Measurements from ENCODE around the gene PRSS50. TPM values are rescaled to one million over a fixed set of nuclear protein-coding genes. Genes with fewer than 3 reads are reported as not detected.
"Not testable (repeated sequence)": the region's sequence is repeated elsewhere in the genome, so short reads cannot be mapped to it uniquely, and the experiment has no call there.

PRSS50 gene
- total RNA-seq, 2 donors from 2014 or later = 0.28 to 0.54 TPM

DNA sequence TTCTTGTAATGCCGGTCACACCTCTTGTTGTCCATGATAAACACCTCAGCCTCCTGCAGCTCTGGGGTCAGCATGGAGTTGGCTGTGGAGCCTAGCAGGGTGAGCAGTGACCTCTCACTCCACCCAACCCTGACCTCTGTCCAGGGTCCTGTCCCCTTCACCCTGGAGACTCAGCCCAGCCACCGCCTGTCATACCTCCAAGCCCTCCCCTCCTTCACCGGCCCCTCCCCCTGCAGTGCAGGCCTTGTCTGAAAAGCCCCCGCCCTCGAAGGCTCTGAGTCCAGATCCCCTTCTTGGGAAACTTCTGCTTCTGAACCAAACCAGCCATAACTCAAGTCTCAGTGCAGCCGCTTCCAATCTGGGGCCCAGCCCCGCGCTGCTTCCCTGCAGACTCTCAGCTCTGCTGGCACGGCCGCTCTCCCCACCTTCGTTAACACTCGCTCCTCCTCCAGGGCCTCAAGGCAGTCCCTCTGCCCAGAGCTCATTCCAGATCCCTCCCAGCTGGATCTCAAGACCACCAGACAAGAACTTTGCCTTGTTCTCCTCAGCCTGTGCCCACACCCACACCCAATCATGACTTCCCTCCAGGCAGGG is 25.4 kb upstream of the PRSS50 start:
- Histone ChIP-seq H3K27me3 (replicated peaks; ENCODE audit: insufficient read depth) (no peaks in the 10 kb centered on the region), H3K4me3 (no peak overlapping the region), H3K36me3 (no peaks in the 10 kb centered on the region), H3K4me1 (ENCODE audit: control insufficient read depth in 1 of 2, low read depth in 2 of 2) (no peaks in the 10 kb centered on the region), H3K27ac (no peak overlapping the region), H3K9me3 (no peaks in the 10 kb centered on the region)
- DNase-seq (ENCODE audit: low spot score) (no peak), ATAC-seq (ENCODE audit: insufficient number of reproducible peaks, low FRiP score, low read depth) (no peak)
- TF ChIP-seq, protein P1, sequence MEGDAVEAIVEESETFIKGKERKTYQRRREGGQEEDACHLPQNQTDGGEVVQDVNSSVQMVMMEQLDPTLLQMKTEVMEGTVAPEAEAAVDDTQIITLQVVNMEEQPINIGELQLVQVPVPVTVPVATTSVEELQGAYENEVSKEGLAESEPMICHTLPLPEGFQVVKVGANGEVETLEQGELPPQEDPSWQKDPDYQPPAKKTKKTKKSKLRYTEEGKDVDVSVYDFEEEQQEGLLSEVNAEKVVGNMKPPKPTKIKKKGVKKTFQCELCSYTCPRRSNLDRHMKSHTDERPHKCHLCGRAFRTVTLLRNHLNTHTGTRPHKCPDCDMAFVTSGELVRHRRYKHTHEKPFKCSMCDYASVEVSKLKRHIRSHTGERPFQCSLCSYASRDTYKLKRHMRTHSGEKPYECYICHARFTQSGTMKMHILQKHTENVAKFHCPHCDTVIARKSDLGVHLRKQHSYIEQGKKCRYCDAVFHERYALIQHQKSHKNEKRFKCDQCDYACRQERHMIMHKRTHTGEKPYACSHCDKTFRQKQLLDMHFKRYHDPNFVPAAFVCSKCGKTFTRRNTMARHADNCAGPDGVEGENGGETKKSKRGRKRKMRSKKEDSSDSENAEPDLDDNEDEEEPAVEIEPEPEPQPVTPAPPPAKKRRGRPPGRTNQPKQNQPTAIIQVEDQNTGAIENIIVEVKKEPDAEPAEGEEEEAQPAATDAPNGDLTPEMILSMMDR (IDR thresholded peaks at IDR 0.05) = no peak

GRCh38 chr3:46739565-46739964 is 21.9 kb upstream of the PRSS50 start:
- H3K36me3 ChIP-seq; H3K27ac ChIP-seq; H3K9me3 ChIP-seq; H3K4me1 ChIP-seq (ENCODE audit: control insufficient read depth in 1 of 2, low read depth in 2 of 2); H3K4me3 ChIP-seq; DNase-seq (ENCODE audit: low spot score); H3K27me3 ChIP-seq (replicated peaks; ENCODE audit: insufficient read depth); ATAC-seq (ENCODE audit: insufficient number of reproducible peaks, low FRiP score, low read depth): not testable (repeated sequence)

- H3K27me3 ChIP-seq (replicated peaks; ENCODE audit: insufficient read depth) = no peaks in the 10 kb centered on the region
- ATAC-seq (ENCODE audit: insufficient number of reproducible peaks, low FRiP score, low read depth) = no peak
- H3K9me3 ChIP-seq = no peaks in the 10 kb centered on the region
- no peaks in the 10 kb centered on the region for H3K4me1 ChIP-seq (ENCODE audit: control insufficient read depth in 1 of 2, low read depth in 2 of 2)
- TF ChIP-seq, protein P1 (IDR thresholded peaks at IDR 0.05) = no peak
- H3K27ac ChIP-seq = no peak overlapping the region
- no peak overlapping the region for H3K4me3 ChIP-seq
- no peaks in the 10 kb centered on the region for H3K36me3 ChIP-seq
- no peak for DNase-seq (ENCODE audit: low spot score)
Measured at GRCh38 chr3:46737329-46737731, 19.7 kb upstream of the PRSS50 start.

- no peak overlapping the region for H3K4me3 ChIP-seq
- no peak for DNase-seq (ENCODE audit: low spot score)
- TF ChIP-seq, protein P1 (IDR thresholded peaks at IDR 0.05) = no peak
- H3K36me3 ChIP-seq = no peaks in the 10 kb centered on the region
- no peaks in the 10 kb centered on the region for H3K9me3 ChIP-seq
- no peaks in the 10 kb centered on the region for H3K27me3 ChIP-seq (replicated peaks; ENCODE audit: insufficient read depth)
- no peak for ATAC-seq (ENCODE audit: insufficient number of reproducible peaks, low FRiP score, low read depth)
- H3K27ac ChIP-seq = no peak overlapping the region
- H3K4me1 ChIP-seq (ENCODE audit: control insufficient read depth in 1 of 2, low read depth in 2 of 2) = no peaks in the 10 kb centered on the region
Measured at GRCh38 chr3:46736006-46736872, 18.6 kb upstream of the PRSS50 start.

DNA sequence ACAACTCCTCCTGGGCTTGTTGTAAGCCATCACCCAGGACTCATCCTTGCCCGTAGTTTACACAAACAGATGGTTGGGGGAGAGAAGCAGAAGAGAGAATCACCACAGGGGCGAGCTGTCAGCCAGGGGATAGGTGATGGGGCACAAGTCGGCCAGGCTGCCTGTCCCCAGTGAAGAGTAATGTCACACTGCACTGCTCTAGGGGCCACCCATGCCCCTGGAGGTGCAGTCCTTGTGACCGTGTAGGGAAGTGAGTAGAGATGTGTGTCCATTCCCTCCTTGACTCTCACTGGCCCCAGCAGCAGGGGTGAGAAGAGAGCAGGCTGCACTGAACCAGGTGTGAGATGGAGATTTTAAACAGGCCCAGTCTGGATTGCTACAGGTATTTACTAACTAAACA is 17.1 kb upstream of the PRSS50 start:
- Histone ChIP-seq H3K27ac (no peak overlapping the region), H3K36me3 (no peaks in the 10 kb centered on the region), H3K4me3 (no peak overlapping the region), H3K9me3 (no peaks in the 10 kb centered on the region), H3K4me1 (ENCODE audit: control insufficient read depth in 1 of 2, low read depth in 2 of 2) (no peaks in the 10 kb centered on the region), H3K27me3 (replicated peaks; ENCODE audit: insufficient read depth) (no peaks in the 10 kb centered on the region)
- DNase-seq (ENCODE audit: low spot score) (no peak), ATAC-seq (ENCODE audit: insufficient number of reproducible peaks, low FRiP score, low read depth) (no peak)
- TF ChIP-seq, protein P1 (IDR thresholded peaks at IDR 0.05) = no peak
